GM21515 (cell line): ENCODE data around the gene CCNI.
"Not testable (repeated sequence)": the region's sequence is repeated elsewhere in the genome, so short reads cannot be mapped to it uniquely, and the experiment has no call there.

Source experiments
- ATAC-seq: cut with Tn5 transposase; IDR thresholded peaks from one replicate; pipeline ENCODE4 v1.9.1; 2021; ENCODE audit not compliant: unreplicated experiment

Gene CCNI

GRCh38 chr4:77082886-77083608 lies 7.3 kb upstream of the CCNI start:
- ATAC-seq: no peak

- ATAC-seq: not testable (repeated sequence)
Observed at GRCh38 chr4:77080806-77081205, 5.0 kb upstream of the CCNI start.

- no peak for ATAC-seq
Observed at GRCh38 chr4:77079281-77079680, 3.5 kb upstream of the CCNI start.

- ATAC-seq: no peak
Observed at GRCh38 chr4:77078401-77078800, 2.6 kb upstream of the CCNI start.

- no peak for ATAC-seq
Observed at GRCh38 chr4:77076889-77077635, 1.3 kb upstream of the CCNI start.

- ATAC-seq: peak; percentile 58
Observed at GRCh38 chr4:77074981-77075855, 571 bp downstream of the CCNI start.

- no peak for ATAC-seq
Observed at GRCh38 chr4:77074381-77074831, 1.4 kb downstream of the CCNI start.

GRCh38 chr4:77073981-77074380 lies 1.8 kb downstream of the CCNI start:
- no peak for ATAC-seq

- ATAC-seq: no peak
Observed at GRCh38 chr4:77073106-77073809, 2.5 kb downstream of the CCNI start.

- ATAC-seq: no peak
Observed at GRCh38 chr4:77072195-77072753, 3.5 kb downstream of the CCNI start.

- ATAC-seq: not testable (repeated sequence)
Observed at GRCh38 chr4:77069514-77069913, 6.3 kb downstream of the CCNI start.

- no peak for ATAC-seq
Observed at GRCh38 chr4:77065382-77065781, 10.4 kb downstream of the CCNI start.

- no peak for ATAC-seq
Observed at GRCh38 chr4:77062856-77063255, 12.9 kb downstream of the CCNI start.

GRCh38 chr4:77052352-77052751 lies 23.4 kb downstream of the CCNI start:
- ATAC-seq: no peak

- ATAC-seq: no peak
Observed at GRCh38 chr4:77050962-77051361, 24.8 kb downstream of the CCNI start.

- ATAC-seq: no peak
Observed at GRCh38 chr4:77047037-77047436, 28.8 kb downstream of the CCNI start.

- ATAC-seq: no peak
Observed at GRCh38 chr4:77045490-77045889, 30.3 kb downstream of the CCNI start.

GRCh38 chr4:77044461-77045150 lies 31.2 kb downstream of the CCNI start:
- no peak for ATAC-seq

- no peak for ATAC-seq
Observed at GRCh38 chr4:77043507-77044136, 32.2 kb downstream of the CCNI start.
